HepG2 (cell line): Measurements from ENCODE around the gene TIMM17B. TPM values are rescaled to one million over a fixed set of nuclear protein-coding genes. Genes with fewer than 3 reads are reported as not detected.
A peak's percentile ranks its signal among the peaks of the same experiment; 100 is the strongest.

ENCODE experiments used
- FOSL1 ChIP-seq: sonication (generic); formaldehyde crosslinking; IDR thresholded peaks from 2 replicates; pipeline ENCODE4 v1.9.0; 2021; ENCODE audit warnings: missing genetic modification reagents, borderline replicate concordance
- KLF9 ChIP-seq: IDR thresholded peaks from 2 replicates; pipeline ENCODE4 v1.6.1; 2016; ENCODE audit warnings: low read depth
- MAF1 ChIP-seq: sonication (generic); formaldehyde crosslinking; IDR thresholded peaks from 2 replicates; pipeline ENCODE4 v1.5.0; 2020; ENCODE audit warnings: missing genetic modification reagents, borderline replicate concordance
- MIXL1 ChIP-seq: IDR thresholded peaks from 2 replicates; pipeline ENCODE4 v1.6.1; 2016
- MTF2 ChIP-seq: sonication (generic); formaldehyde crosslinking; IDR thresholded peaks from 2 replicates; pipeline ENCODE4 v1.5.0; 2020; ENCODE audit warnings: missing genetic modification reagents, borderline replicate concordance
- MXI1 ChIP-seq: IDR thresholded peaks from 3 replicates; pipeline ENCODE4 v1.6.1; 2012; ENCODE audit warnings: low read depth, low read length, inconsistent platforms, borderline replicate concordance
- NCOA5 ChIP-seq: sonication (generic); formaldehyde crosslinking; IDR thresholded peaks from 2 replicates; pipeline ENCODE4 v1.4.0; 2020; ENCODE audit warnings: missing genetic modification reagents
- NFIC ChIP-seq: IDR thresholded peaks from 2 replicates; pipeline ENCODE4 v1.6.1; 2012; ENCODE audit warnings: mild to moderate bottlenecking, low read length, inconsistent platforms
- NR3C1 ChIP-seq: sonication (generic); formaldehyde crosslinking; IDR thresholded peaks from 2 replicates; pipeline ENCODE4 v1.4.0; 2020; ENCODE audit warnings: missing genetic modification reagents
- PAX8 ChIP-seq: sonication (generic); formaldehyde crosslinking; IDR thresholded peaks from 2 replicates; pipeline ENCODE4 v1.8.0; 2022; ENCODE audit warnings: mild to moderate bottlenecking, missing genetic modification reagents, borderline replicate concordance
- PTBP1 ChIP-seq: fragments of 200-400 bp; formaldehyde crosslinking; IDR thresholded peaks from 2 replicates; pipeline ENCODE4 v1.6.1; 2018; ENCODE audit warnings: low read length, low read depth; ENCODE audit not compliant: poor library complexity, severe bottlenecking
- RBM39 ChIP-seq: fragments of 200-400 bp; formaldehyde crosslinking; IDR thresholded peaks from one replicate; pipeline ENCODE4 v1.6.1; 2018; ENCODE audit warnings: antibody characterized with exemption, mild to moderate bottlenecking, low read depth, low read length; ENCODE audit not compliant: poor library complexity, severe bottlenecking
- REPIN1 ChIP-seq: sonication (generic); formaldehyde crosslinking; IDR thresholded peaks from 2 replicates; pipeline ENCODE4 v1.8.0; 2022; ENCODE audit warnings: missing genetic modification reagents, low read depth, mild to moderate bottlenecking, borderline replicate concordance
- SMAD9 ChIP-seq: sonication (generic); formaldehyde crosslinking; IDR thresholded peaks from 2 replicates; pipeline ENCODE4 v1.5.1; 2020; ENCODE audit warnings: mild to moderate bottlenecking, missing genetic modification reagents
- U2AF2 ChIP-seq: fragments of 200-400 bp; formaldehyde crosslinking; IDR thresholded peaks from 2 replicates; pipeline ENCODE4 v1.6.1; 2017; ENCODE audit warnings: low read depth, mild to moderate bottlenecking, low read length
- ZBTB1 ChIP-seq: sonication (generic); formaldehyde crosslinking; IDR thresholded peaks from 2 replicates; pipeline ENCODE4 v1.4.0; 2020; ENCODE audit warnings: missing genetic modification reagents, borderline replicate concordance
- ZBTB3 ChIP-seq: sonication (generic); formaldehyde crosslinking; IDR thresholded peaks from 2 replicates; pipeline ENCODE4 v1.4.0; 2020; ENCODE audit warnings: low read depth, mild to moderate bottlenecking, moderate library complexity, missing genetic modification reagents, borderline replicate concordance
- ZC3H13 ChIP-seq: sonication (generic); formaldehyde crosslinking; IDR thresholded peaks from 2 replicates; pipeline ENCODE4 v1.8.1; 2023; ENCODE audit warnings: mild to moderate bottlenecking, missing genetic modification reagents, moderate library complexity
- ZNF441 ChIP-seq: sonication (generic); formaldehyde crosslinking; IDR thresholded peaks from 2 replicates; pipeline ENCODE4 v1.7.0; 2021; ENCODE audit warnings: missing genetic modification reagents, borderline replicate concordance
- ZNF562 ChIP-seq: sonication (generic); formaldehyde crosslinking; IDR thresholded peaks from 2 replicates; pipeline ENCODE4 v1.8.0; 2022; ENCODE audit warnings: missing genetic modification reagents, borderline replicate concordance
- ZNF570 ChIP-seq: sonication (generic); formaldehyde crosslinking; IDR thresholded peaks from 2 replicates; pipeline ENCODE4 v1.4.0; 2020; ENCODE audit warnings: mild to moderate bottlenecking, missing genetic modification reagents, borderline replicate concordance
- ZNF776 ChIP-seq: sonication (generic); formaldehyde crosslinking; IDR thresholded peaks from 2 replicates; pipeline ENCODE4 v1.4.0; 2020; ENCODE audit warnings: mild to moderate bottlenecking, missing genetic modification reagents
- ZSCAN12 ChIP-seq: sonication (generic); formaldehyde crosslinking; IDR thresholded peaks from 2 replicates; pipeline ENCODE4 v1.9.0; 2021; ENCODE audit warnings: mild to moderate bottlenecking, missing genetic modification reagents
- polyA plus RNA-seq, 8 experiments: library from polyadenylated mRNA; depleted of rRNA in 3 of 8; stranded (reverse) in 7 of 8; unstranded in 1 of 8; fragments of >200 nt; fragmentation: Illumina TruSeq in 4 of 8; extraction: Trizol in 4 of 8; gene quantifications; 2 replicates each; pipeline versions ENCODE4 v1.2.1 to v1.2.3, GENCODE V29; 2011 to 2016; ENCODE audit warnings: low read depth in 4 of 8, missing spikeins in 1 of 8, mixed read lengths in 1 of 8; ENCODE audit not compliant: insufficient read depth in 1 of 8
- total RNA-seq, 5 experiments: library from RNA; depleted of rRNA; stranded (reverse); fragments of >200 nt; fragmentation: Illumina TruSeq; extraction: Trizol; gene quantifications; 2 replicates each; pipeline ENCODE4 v1.2.3, GENCODE V29; 2016; ENCODE audit warnings: low read depth in 1 of 5
- TF ChIP-seq, protein P1 (sequence below): sonication (generic); formaldehyde crosslinking; conservative IDR thresholded peaks from 2 replicates; pipeline ENCODE4 v1.4.0; 2020; ENCODE audit warnings: missing genetic modification reagents
- TF ChIP-seq, protein P2 (sequence below): sonication (generic); formaldehyde crosslinking; IDR thresholded peaks from 2 replicates; pipeline ENCODE4 v1.9.0; 2021; ENCODE audit warnings: missing genetic modification reagents, mild to moderate bottlenecking, borderline replicate concordance
- TF ChIP-seq, protein P3 (sequence below): sonication (generic); formaldehyde crosslinking; IDR thresholded peaks from 2 replicates; pipeline ENCODE4 v1.8.1; 2023; ENCODE audit warnings: missing genetic modification reagents, mild to moderate bottlenecking, borderline replicate concordance
- TF ChIP-seq, protein P4 (sequence below): sonication (generic); formaldehyde crosslinking; IDR thresholded peaks from 2 replicates; pipeline ENCODE4 v1.9.0; 2021; ENCODE audit warnings: missing genetic modification reagents, borderline replicate concordance

The TIMM17B gene
- total and polyA plus RNA-seq, 2 of the 13 experiments (the other 11 are each of a cell fraction or from before 2014, with no cell fraction given): 56.0 to 72.5 TPM

DNA sequence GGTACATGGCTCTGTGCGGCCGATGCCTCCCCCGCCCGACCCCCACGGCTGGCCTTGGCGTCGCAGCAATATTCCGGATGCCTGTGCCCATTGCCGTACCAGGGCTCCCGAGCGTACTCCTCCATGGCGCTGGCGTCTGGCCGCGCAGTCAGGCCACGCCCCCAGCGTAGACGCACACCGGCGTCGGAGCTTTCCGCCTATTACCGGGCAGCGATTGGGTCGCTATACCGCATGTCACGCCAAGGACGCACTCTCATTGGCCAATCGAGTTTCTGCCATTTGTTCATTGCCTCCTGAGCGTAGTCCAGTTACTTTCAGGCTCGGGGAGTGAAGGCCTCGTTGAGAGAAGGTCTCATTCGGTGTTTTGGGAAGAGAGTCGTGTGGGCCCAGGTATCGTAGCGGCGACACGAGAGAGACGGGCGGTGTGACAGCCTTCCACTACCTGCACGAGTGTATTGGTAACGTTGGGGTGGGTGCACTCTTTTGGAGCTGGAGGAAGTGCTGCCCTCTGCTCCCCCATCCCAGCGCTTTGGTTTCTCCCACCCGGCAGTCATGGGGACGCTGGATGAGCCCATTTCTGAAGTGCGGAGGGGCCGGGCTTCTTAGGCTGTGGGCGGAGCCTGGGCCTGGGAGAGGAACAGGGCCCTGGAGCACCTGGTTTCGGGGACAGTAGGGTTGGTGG is at the start of gene TIMM17B, which contains the start of gene PQBP1 (continued):
- TF ChIP-seq, protein P1, sequence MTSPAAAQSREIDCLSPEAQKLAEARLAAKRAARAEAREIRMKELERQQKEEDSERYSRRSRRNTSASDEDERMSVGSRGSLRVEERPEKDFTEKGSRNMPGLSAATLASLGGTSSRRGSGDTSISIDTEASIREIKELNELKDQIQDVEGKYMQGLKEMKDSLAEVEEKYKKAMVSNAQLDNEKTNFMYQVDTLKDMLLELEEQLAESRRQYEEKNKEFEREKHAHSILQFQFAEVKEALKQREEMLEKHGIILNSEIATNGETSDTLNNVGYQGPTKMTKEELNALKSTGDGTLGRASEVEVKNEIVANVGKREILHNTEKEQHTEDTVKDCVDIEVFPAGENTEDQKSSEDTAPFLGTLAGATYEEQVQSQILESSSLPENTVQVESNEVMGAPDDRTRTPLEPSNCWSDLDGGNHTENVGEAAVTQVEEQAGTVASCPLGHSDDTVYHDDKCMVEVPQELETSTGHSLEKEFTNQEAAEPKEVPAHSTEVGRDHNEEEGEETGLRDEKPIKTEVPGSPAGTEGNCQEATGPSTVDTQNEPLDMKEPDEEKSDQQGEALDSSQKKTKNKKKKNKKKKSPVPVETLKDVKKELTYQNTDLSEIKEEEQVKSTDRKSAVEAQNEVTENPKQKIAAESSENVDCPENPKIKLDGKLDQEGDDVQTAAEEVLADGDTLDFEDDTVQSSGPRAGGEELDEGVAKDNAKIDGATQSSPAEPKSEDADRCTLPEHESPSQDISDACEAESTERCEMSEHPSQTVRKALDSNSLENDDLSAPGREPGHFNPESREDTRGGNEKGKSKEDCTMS (CRISPR knock-in tag): no peak
- TF ChIP-seq MXI1: peak; percentile 55; the same call in 1 of the 3 replicates
- no peak for TF ChIP-seq MIXL1 (CRISPR knock-in tag)
- 0 out of 2 replicates have a peak, but pooled peaks have one; percentile 63 for TF ChIP-seq ZNF776 (CRISPR knock-in tag)
- TF ChIP-seq NFIC: no peak
- TF ChIP-seq, protein P2, sequence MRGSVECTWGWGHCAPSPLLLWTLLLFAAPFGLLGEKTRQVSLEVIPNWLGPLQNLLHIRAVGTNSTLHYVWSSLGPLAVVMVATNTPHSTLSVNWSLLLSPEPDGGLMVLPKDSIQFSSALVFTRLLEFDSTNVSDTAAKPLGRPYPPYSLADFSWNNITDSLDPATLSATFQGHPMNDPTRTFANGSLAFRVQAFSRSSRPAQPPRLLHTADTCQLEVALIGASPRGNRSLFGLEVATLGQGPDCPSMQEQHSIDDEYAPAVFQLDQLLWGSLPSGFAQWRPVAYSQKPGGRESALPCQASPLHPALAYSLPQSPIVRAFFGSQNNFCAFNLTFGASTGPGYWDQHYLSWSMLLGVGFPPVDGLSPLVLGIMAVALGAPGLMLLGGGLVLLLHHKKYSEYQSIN (CRISPR knock-in tag): no peak
- TF ChIP-seq ZC3H13 (CRISPR knock-in tag): no peak
- TF ChIP-seq REPIN1 (CRISPR knock-in tag): no peak
- no peak for TF ChIP-seq NR3C1 (CRISPR knock-in tag)
- TF ChIP-seq MAF1: no peak
- TF ChIP-seq ZSCAN12 (CRISPR knock-in tag): no peak
- TF ChIP-seq ZNF562 (CRISPR knock-in tag): no peak
- TF ChIP-seq ZBTB1: no peak
- TF ChIP-seq, protein P3, sequence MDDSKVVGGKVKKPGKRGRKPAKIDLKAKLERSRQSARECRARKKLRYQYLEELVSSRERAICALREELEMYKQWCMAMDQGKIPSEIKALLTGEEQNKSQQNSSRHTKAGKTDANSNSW (CRISPR knock-in tag): no peak
- no peak for TF ChIP-seq KLF9
- TF ChIP-seq NCOA5 (CRISPR knock-in tag): no peak
- TF ChIP-seq RBM39: peak; percentile 66
- TF ChIP-seq PTBP1: no peak
- TF ChIP-seq MTF2 (CRISPR knock-in tag): no peak
- TF ChIP-seq U2AF2: no peak
- TF ChIP-seq, protein P4, sequence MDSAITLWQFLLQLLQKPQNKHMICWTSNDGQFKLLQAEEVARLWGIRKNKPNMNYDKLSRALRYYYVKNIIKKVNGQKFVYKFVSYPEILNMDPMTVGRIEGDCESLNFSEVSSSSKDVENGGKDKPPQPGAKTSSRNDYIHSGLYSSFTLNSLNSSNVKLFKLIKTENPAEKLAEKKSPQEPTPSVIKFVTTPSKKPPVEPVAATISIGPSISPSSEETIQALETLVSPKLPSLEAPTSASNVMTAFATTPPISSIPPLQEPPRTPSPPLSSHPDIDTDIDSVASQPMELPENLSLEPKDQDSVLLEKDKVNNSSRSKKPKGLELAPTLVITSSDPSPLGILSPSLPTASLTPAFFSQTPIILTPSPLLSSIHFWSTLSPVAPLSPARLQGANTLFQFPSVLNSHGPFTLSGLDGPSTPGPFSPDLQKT (CRISPR knock-in tag): no peak
- no peak for TF ChIP-seq SMAD9 (CRISPR knock-in tag)
- TF ChIP-seq PAX8 (CRISPR knock-in tag): no peak
- TF ChIP-seq FOSL1 (CRISPR knock-in tag): no peak
- no peak for TF ChIP-seq ZNF570 (CRISPR knock-in tag)
- no peak for TF ChIP-seq ZBTB3 (CRISPR knock-in tag)
- no peak for TF ChIP-seq ZNF441 (CRISPR knock-in tag)
